ENCODE data around the gene DENND11. TPM values are rescaled to one million over a fixed set of nuclear protein-coding genes. Genes with fewer than 3 reads are reported as not detected.

Gene DENND11
- total and polyA plus RNA-seq, 9 of the 15 experiments (the other 6 are each of a cell fraction or from before 2014, with no cell fraction given) = 0.07 to 1.1 (median 0.36) TPM

- ATAC-seq = no peak
- CTCF ChIA-PET (ENCODE audit: low intra/inter-chr PET ratio) = no interaction called here
Observed at GRCh38 chr7:141744131-141744530, 42.2 kb upstream of the DENND11 start.

GRCh38 chr7:141742229-141742628 is 40.3 kb upstream of the DENND11 start:
- Histone ChIP-seq H3K27ac (ENCODE audit: extremely low read depth, low read depth, low read length) (no peak overlapping the region), H3K9ac (ENCODE audit: insufficient read depth in 1 of 2, low read depth in 2 of 2, low read length in 2 of 2) (no peak overlapping the region), H3K4me2 (ENCODE audit: insufficient read depth, low read length) (no peak overlapping the region), H4K20me1 (replicated peaks; ENCODE audit: control insufficient read depth, insufficient read depth, low read length) (no peaks in the 10 kb centered on the region), H3K9me3 (replicated peaks; ENCODE audit: control insufficient read depth, insufficient read depth, low read depth, low read length) (no peaks in the 10 kb centered on the region), H3K4me3 (no peak overlapping the region), H3K9me1 (ENCODE audit: control insufficient read depth, insufficient read depth, low read length) (no peaks in the 10 kb centered on the region), H3K79me2 (ENCODE audit: control insufficient read depth, insufficient read depth, low read length) (peaks cover 41% of the 10 kb centered on the region), H3K27me3 (ENCODE audit: control insufficient read depth in 2 of 2, insufficient read depth in 2 of 2, low read length in 2 of 2) (no peaks in the 10 kb centered on the region), H2AFZ (ENCODE audit: low read depth, low read length) (no peak overlapping the region), H3K4me1 (replicated peaks in 1 of 2; ENCODE audit: control insufficient read depth in 2 of 2, insufficient read depth in 2 of 2, low read length in 2 of 2) (peaks cover 5 to 8% of the 10 kb centered on the region in 2 experiments; a peak in 4 of 5 replicates), H3K36me3 (ENCODE audit: control insufficient read depth, insufficient read depth, low read length) (peaks cover 80% of the 10 kb centered on the region)
- CTCF ChIA-PET (ENCODE audit: low intra/inter-chr PET ratio) = no interaction called here
- DNase-seq (ENCODE audit: extremely low read depth in 1 of 4, low spot score in 3 of 4) (no peak), ATAC-seq (no peak), FAIRE-seq (no peak)
- POLR2A ChIA-PET = interaction anchor here (0.6 kb wide), 1 partner anchor 12 kb away, joined by 3 read pairs; no protein-coding TSS in a partner anchor
- intact Hi-C loops (cut with micrococcal nuclease) = no loop called here
- in situ Hi-C loops (cut with MboI) = no loop called here
- 71% methylated on average over 1 of the region's 1 CpG for WGBS (ENCODE audit: insufficient coverage, low coverage, missing lambda C conversion rate)
- no TSS peak for BruUV-seq (replicated peaks)
- 0 out of 2 replicates have a peak, but pooled peaks have one; percentile 25 for TF ChIP-seq RBFOX2 (IDR thresholded peaks at IDR 0.05; ENCODE audit: low read depth, low read length)
- TF ChIP-seq TFAM (CRISPR knock-in tag; conservative IDR thresholded peaks at IDR 0.05) = no peak

More at GRCh38 chr7:141744131-141744530, 42.2 kb upstream of the DENND11 start:
- Histone ChIP-seq H3K27ac (ENCODE audit: extremely low read depth, low read depth, low read length) (no peak overlapping the region), H3K4me2 (ENCODE audit: insufficient read depth, low read length) (no peak overlapping the region), H2AFZ (ENCODE audit: low read depth, low read length) (no peak overlapping the region), H3K4me3 (no peak overlapping the region), H3K9me1 (ENCODE audit: control insufficient read depth, insufficient read depth, low read length) (no peaks in the 10 kb centered on the region), H3K4me1 (replicated peaks in 1 of 2; ENCODE audit: control insufficient read depth in 2 of 2, insufficient read depth in 2 of 2, low read length in 2 of 2) (peaks cover 3 to 6% of the 10 kb centered on the region in 2 experiments; a peak in 3 of 5 replicates), H4K20me1 (replicated peaks; ENCODE audit: control insufficient read depth, insufficient read depth, low read length) (no peaks in the 10 kb centered on the region), H3K27me3 (ENCODE audit: control insufficient read depth in 2 of 2, insufficient read depth in 2 of 2, low read length in 2 of 2) (no peaks in the 10 kb centered on the region), H3K79me2 (ENCODE audit: control insufficient read depth, insufficient read depth, low read length) (peaks cover 31% of the 10 kb centered on the region), H3K9ac (ENCODE audit: insufficient read depth in 1 of 2, low read depth in 2 of 2, low read length in 2 of 2) (no peak overlapping the region), H3K36me3 (ENCODE audit: control insufficient read depth, insufficient read depth, low read length) (peaks cover 98% of the 10 kb centered on the region), H3K9me3 (replicated peaks; ENCODE audit: control insufficient read depth, insufficient read depth, low read depth, low read length) (peaks cover 10% of the 10 kb centered on the region)
- intact Hi-C loops (cut with micrococcal nuclease) (no loop called here), in situ Hi-C loops (cut with MboI) (no loop called here)
- no TSS peak for BruUV-seq (replicated peaks)
- POLR2A ChIA-PET = no interaction called here
- FAIRE-seq (no peak), DNase-seq (ENCODE audit: extremely low read depth in 1 of 4, low spot score in 3 of 4) (no peak)
- TF ChIP-seq ZNF311 (CRISPR knock-in tag; IDR thresholded peaks at IDR 0.05) (no peak), PHF8 (IDR thresholded peaks at IDR 0.05; ENCODE audit: borderline replicate concordance, low read length) (no peak), MEF2D (tag; conservative IDR thresholded peaks at IDR 0.05; ENCODE audit: low read depth) (no peak), RBM17 (IDR thresholded peaks at IDR 0.05; ENCODE audit: borderline replicate concordance, low read depth, low read length) (no peak)
- WGBS (ENCODE audit: insufficient coverage, low coverage, missing lambda C conversion rate) = 92% methylated on average over 2 of the region's 2 CpGs
